Peyer's patch (tissue), 4 donors: ENCODE results near the gene XPO4.

Source experiments
- CTCF ChIP-seq, 6 experiments: fragments of 450-650 bp in 4 of 6; fragments of 200-600 bp in 2 of 6; sonication (generic) in 1 of 6; IDR thresholded peaks; one replicate each; pipeline ENCODE4 v1.5.1; 2017 to 2019; ENCODE audit warnings: antibody characterized with exemption in 6 of 6, mild to moderate bottlenecking in 3 of 6, moderate library complexity in 1 of 6
- POLR2A ChIP-seq, 2 donors: fragments of 450-650 bp; IDR thresholded peaks; one replicate each; pipeline ENCODE4 v1.5.1; 2017; ENCODE audit warnings: antibody characterized with exemption in 2 of 2, mild to moderate bottlenecking in 2 of 2, moderate library complexity in 2 of 2

- TF ChIP-seq POLR2A (IDR thresholded peaks at IDR 0.05): no peak
- TF ChIP-seq CTCF (IDR thresholded peaks at IDR 0.05): peak in 2 of 6 experiments; percentile 11 to 41
Measured at GRCh38 chr13:20869540-20869939, 33.0 kb downstream of the XPO4 start.
